SK-N-SH treated with all-trans-retinoic acid at 6 μM for 48 hours (cell line): ENCODE data around the gene SLC26A3.

Experiments used
- ATAC-seq: fragments of 200-7000 bp; cut with Tn5 transposase; 3 replicates; pipeline ENCODE4 v1.9.1; 2020; ENCODE audit warnings: mild to moderate bottlenecking, moderate library complexity
- ARNTL ChIP-seq: fragments of 450-650 bp; formaldehyde crosslinking; IDR thresholded peaks from 2 replicates; pipeline ENCODE4 v1.5.0; 2020; ENCODE audit warnings: low read depth, mild to moderate bottlenecking, moderate library complexity, borderline replicate concordance
- BACH2 ChIP-seq: fragments of 250-450 bp; sonication (Bioruptor Pico); IDR thresholded peaks from 2 replicates; pipeline ENCODE4 v1.9.0; 2021; ENCODE audit warnings: mild to moderate bottlenecking, borderline replicate concordance
- CSDC2 ChIP-seq: fragments of 250-450 bp; sonication (Bioruptor Pico); IDR thresholded peaks from 2 replicates; pipeline ENCODE4 v1.5.0; 2020; ENCODE audit warnings: mild to moderate bottlenecking, moderate library complexity
- ESRRG ChIP-seq: fragments of 250-450 bp; sonication (Bioruptor Pico); IDR thresholded peaks from 2 replicates; pipeline ENCODE4 v1.6.1; 2021; ENCODE audit warnings: mild to moderate bottlenecking
- GLIS3 ChIP-seq: fragments of 250-450 bp; sonication (Bioruptor Pico); IDR thresholded peaks from 2 replicates; pipeline ENCODE4 v1.5.0; 2020; ENCODE audit warnings: mild to moderate bottlenecking, moderate library complexity
- OSR1 ChIP-seq: fragments of 250-450 bp; sonication (Bioruptor Pico); IDR thresholded peaks from 2 replicates; pipeline ENCODE4 v1.8.0; 2022; ENCODE audit warnings: moderate library complexity, mild to moderate bottlenecking, inconsistent platforms
- PPARA ChIP-seq: fragments of 250-450 bp; sonication (Bioruptor Pico); IDR thresholded peaks from 2 replicates; pipeline ENCODE4 v1.5.0; 2020; ENCODE audit warnings: mild to moderate bottlenecking, borderline replicate concordance
- SNAI2 ChIP-seq: fragments of 250-450 bp; sonication (Bioruptor Pico); IDR thresholded peaks from 2 replicates; pipeline ENCODE4 v1.5.0; 2020; ENCODE audit warnings: mild to moderate bottlenecking, moderate library complexity
- TCF4 ChIP-seq: fragments of 250-450 bp; sonication (Bioruptor Pico); IDR thresholded peaks from 2 replicates; pipeline ENCODE4 v1.8.0; 2021; ENCODE audit warnings: mild to moderate bottlenecking, moderate library complexity, borderline replicate concordance
- TOX ChIP-seq: fragments of 250-450 bp; sonication (Bioruptor Pico); IDR thresholded peaks from 2 replicates; pipeline ENCODE4 v1.8.0; 2021; ENCODE audit warnings: mild to moderate bottlenecking, moderate library complexity, borderline replicate concordance
- ZC3H10 ChIP-seq: fragments of 250-450 bp; sonication (Bioruptor Pico); IDR thresholded peaks from 2 replicates; pipeline ENCODE4 v1.5.1; 2021; ENCODE audit warnings: mild to moderate bottlenecking, moderate library complexity
- ZFP30 ChIP-seq: fragments of 450-650 bp; formaldehyde crosslinking; IDR thresholded peaks from 2 replicates; pipeline ENCODE4 v1.5.0; 2022; ENCODE audit warnings: mild to moderate bottlenecking, moderate library complexity
- ZNF565 ChIP-seq: fragments of 450-650 bp; formaldehyde crosslinking; conservative IDR thresholded peaks from 2 replicates; pipeline ENCODE4 v1.5.0; 2020; ENCODE audit warnings: low read depth, mild to moderate bottlenecking, moderate library complexity
- ZNF70 ChIP-seq: fragments of 450-650 bp; formaldehyde crosslinking; IDR thresholded peaks from 2 replicates; pipeline ENCODE4 v1.5.0; 2020; ENCODE audit warnings: mild to moderate bottlenecking, moderate library complexity
- ZNF8 ChIP-seq: fragments of 450-650 bp; formaldehyde crosslinking; IDR thresholded peaks from 2 replicates; pipeline ENCODE4 v1.5.0; 2020; ENCODE audit warnings: mild to moderate bottlenecking, moderate library complexity
- TF ChIP-seq, protein P1 (sequence below): fragments of 250-450 bp; sonication (Bioruptor Pico); IDR thresholded peaks from 2 replicates; pipeline ENCODE4 v1.8.0; 2021; ENCODE audit warnings: low read depth, mild to moderate bottlenecking, moderate library complexity, borderline replicate concordance
- TF ChIP-seq, protein P2 (sequence below): fragments of 250-450 bp; sonication (Bioruptor Pico); IDR thresholded peaks from 2 replicates; pipeline ENCODE4 v1.5.1; 2020; ENCODE audit warnings: low read depth, mild to moderate bottlenecking, moderate library complexity
- TF ChIP-seq, protein P3 (sequence below): fragments of 250-450 bp; sonication (Bioruptor Pico); IDR thresholded peaks from 2 replicates; pipeline ENCODE4 v1.8.0; 2020; ENCODE audit warnings: mild to moderate bottlenecking, moderate library complexity, borderline replicate concordance
- TF ChIP-seq, protein P4 (sequence below): fragments of 250-450 bp; sonication (Bioruptor Pico); IDR thresholded peaks from 2 replicates; pipeline ENCODE4 v1.5.0; 2020; ENCODE audit warnings: mild to moderate bottlenecking, moderate library complexity
- TF ChIP-seq, protein P5 (sequence below): fragments of 250-450 bp; sonication (Bioruptor Pico); IDR thresholded peaks from 2 replicates; pipeline ENCODE4 v1.5.1; 2021; ENCODE audit warnings: mild to moderate bottlenecking, moderate library complexity

SLC26A3 gene

DNA sequence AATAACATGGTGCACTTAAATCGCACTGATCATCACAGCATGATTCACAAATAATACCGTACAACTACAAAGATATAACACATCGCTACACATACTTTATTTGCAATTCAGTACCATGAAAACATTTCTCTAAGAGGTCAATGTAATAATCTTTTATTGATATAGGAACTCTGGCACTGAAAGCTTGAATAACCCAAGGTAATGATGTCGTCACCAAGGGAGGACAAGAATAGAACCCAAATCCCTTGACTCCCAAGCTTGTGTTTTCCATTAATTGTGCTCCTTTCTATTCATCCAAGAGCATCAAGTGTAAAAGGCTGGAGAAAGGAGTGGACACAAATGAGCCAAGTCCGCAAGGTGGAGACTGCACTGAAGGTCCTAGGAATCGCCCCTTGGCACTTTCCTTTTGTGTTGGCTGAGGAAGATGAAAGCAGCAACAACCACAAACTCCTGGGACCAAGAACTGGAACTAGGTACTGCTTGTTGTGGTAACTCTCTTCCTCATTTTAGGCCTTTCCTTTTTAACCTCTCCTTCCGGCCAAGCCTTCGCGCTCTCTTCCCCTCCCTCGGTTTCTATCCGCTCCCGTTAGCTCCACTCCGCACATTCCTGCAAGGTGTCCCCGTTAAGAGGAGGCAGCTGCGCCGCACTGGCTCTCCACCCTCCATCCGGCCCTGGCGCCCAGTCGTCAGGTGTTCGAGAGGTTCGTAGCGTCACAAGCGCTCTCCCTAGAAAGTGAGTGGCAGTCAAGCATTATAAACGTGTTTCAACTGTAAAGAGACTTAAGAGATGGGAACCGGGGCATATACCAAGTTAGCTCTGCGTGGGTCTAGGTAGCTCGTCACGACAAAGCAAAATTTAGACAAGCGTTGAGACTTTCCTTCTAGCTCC lies 60.1 kb downstream of the SLC26A3 start:
- TF ChIP-seq ZNF8 (no peak), SNAI2 (CRISPR knock-in tag) (0 out of 2 replicates have a peak, but pooled peaks have one; percentile 19), OSR1 (CRISPR knock-in tag) (no peak), ZNF565 (CRISPR knock-in tag) (no peak)
- ATAC-seq = peak; percentile 32

DNA sequence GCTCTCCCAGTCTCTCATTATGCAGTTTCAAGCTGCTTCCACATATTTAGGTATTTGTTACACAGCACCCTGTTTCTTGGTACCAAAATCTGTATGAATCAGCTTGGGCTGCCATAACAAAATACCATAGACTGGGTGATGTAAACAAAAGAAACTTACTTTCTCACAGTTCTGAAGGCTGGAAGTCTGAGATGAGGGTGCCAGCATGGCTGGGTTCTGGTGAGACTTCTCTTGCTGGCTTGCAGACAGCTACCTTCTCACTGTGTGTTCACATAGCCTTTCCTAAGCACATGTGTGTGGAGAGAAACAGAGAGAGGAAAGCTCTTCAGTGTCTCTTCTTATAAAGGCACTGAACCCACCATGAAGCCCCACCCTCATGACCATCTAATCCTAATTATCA lies 74.7 kb downstream of the SLC26A3 start:
- TF ChIP-seq, protein P1, sequence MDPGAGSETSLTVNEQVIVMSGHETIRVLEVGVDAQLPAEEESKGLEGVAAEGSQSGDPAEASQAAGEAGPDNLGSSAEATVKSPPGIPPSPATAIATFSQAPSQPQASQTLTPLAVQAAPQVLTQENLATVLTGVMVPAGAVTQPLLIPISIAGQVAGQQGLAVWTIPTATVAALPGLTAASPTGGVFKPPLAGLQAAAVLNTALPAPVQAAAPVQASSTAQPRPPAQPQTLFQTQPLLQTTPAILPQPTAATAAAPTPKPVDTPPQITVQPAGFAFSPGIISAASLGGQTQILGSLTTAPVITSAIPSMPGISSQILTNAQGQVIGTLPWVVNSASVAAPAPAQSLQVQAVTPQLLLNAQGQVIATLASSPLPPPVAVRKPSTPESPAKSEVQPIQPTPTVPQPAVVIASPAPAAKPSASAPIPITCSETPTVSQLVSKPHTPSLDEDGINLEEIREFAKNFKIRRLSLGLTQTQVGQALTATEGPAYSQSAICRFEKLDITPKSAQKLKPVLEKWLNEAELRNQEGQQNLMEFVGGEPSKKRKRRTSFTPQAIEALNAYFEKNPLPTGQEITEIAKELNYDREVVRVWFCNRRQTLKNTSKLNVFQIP (CRISPR knock-in tag) = no peak
- no peak for TF ChIP-seq ZNF70 (CRISPR knock-in tag)
- TF ChIP-seq ZFP30 (CRISPR knock-in tag) = no peak
- no peak for TF ChIP-seq ARNTL (CRISPR knock-in tag)
- no peak for TF ChIP-seq ZNF565 (CRISPR knock-in tag)
- no peak for TF ChIP-seq ESRRG (CRISPR knock-in tag)
- TF ChIP-seq, protein P2, sequence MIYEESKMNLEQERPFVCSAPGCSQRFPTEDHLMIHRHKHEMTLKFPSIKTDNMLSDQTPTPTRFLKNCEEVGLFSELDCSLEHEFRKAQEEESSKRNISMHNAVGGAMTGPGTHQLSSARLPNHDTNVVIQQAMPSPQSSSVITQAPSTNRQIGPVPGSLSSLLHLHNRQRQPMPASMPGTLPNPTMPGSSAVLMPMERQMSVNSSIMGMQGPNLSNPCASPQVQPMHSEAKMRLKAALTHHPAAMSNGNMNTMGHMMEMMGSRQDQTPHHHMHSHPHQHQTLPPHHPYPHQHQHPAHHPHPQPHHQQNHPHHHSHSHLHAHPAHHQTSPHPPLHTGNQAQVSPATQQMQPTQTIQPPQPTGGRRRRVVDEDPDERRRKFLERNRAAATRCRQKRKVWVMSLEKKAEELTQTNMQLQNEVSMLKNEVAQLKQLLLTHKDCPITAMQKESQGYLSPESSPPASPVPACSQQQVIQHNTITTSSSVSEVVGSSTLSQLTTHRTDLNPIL = no peak
- TF ChIP-seq TOX (CRISPR knock-in tag) = no peak
- no peak for TF ChIP-seq CSDC2 (CRISPR knock-in tag)
- TF ChIP-seq, protein P3, sequence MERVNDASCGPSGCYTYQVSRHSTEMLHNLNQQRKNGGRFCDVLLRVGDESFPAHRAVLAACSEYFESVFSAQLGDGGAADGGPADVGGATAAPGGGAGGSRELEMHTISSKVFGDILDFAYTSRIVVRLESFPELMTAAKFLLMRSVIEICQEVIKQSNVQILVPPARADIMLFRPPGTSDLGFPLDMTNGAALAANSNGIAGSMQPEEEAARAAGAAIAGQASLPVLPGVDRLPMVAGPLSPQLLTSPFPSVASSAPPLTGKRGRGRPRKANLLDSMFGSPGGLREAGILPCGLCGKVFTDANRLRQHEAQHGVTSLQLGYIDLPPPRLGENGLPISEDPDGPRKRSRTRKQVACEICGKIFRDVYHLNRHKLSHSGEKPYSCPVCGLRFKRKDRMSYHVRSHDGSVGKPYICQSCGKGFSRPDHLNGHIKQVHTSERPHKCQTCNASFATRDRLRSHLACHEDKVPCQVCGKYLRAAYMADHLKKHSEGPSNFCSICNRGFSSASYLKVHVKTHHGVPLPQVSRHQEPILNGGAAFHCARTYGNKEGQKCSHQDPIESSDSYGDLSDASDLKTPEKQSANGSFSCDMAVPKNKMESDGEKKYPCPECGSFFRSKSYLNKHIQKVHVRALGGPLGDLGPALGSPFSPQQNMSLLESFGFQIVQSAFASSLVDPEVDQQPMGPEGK (CRISPR knock-in tag) = no peak
- TF ChIP-seq OSR1 (CRISPR knock-in tag) = no peak
- no peak for TF ChIP-seq TCF4 (CRISPR knock-in tag)
- TF ChIP-seq, protein P4, sequence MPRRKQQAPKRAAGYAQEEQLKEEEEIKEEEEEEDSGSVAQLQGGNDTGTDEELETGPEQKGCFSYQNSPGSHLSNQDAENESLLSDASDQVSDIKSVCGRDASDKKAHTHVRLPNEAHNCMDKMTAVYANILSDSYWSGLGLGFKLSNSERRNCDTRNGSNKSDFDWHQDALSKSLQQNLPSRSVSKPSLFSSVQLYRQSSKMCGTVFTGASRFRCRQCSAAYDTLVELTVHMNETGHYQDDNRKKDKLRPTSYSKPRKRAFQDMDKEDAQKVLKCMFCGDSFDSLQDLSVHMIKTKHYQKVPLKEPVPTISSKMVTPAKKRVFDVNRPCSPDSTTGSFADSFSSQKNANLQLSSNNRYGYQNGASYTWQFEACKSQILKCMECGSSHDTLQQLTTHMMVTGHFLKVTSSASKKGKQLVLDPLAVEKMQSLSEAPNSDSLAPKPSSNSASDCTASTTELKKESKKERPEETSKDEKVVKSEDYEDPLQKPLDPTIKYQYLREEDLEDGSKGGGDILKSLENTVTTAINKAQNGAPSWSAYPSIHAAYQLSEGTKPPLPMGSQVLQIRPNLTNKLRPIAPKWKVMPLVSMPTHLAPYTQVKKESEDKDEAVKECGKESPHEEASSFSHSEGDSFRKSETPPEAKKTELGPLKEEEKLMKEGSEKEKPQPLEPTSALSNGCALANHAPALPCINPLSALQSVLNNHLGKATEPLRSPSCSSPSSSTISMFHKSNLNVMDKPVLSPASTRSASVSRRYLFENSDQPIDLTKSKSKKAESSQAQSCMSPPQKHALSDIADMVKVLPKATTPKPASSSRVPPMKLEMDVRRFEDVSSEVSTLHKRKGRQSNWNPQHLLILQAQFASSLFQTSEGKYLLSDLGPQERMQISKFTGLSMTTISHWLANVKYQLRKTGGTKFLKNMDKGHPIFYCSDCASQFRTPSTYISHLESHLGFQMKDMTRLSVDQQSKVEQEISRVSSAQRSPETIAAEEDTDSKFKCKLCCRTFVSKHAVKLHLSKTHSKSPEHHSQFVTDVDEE = no peak
- TF ChIP-seq GLIS3 (CRISPR knock-in tag) = no peak
- no peak for TF ChIP-seq ZNF8
- TF ChIP-seq, protein P5, sequence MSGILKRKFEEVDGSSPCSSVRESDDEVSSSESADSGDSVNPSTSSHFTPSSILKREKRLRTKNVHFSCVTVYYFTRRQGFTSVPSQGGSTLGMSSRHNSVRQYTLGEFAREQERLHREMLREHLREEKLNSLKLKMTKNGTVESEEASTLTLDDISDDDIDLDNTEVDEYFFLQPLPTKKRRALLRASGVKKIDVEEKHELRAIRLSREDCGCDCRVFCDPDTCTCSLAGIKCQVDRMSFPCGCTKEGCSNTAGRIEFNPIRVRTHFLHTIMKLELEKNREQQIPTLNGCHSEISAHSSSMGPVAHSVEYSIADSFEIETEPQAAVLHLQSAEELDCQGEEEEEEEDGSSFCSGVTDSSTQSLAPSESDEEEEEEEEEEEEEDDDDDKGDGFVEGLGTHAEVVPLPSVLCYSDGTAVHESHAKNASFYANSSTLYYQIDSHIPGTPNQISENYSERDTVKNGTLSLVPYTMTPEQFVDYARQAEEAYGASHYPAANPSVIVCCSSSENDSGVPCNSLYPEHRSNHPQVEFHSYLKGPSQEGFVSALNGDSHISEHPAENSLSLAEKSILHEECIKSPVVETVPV (CRISPR knock-in tag) = no peak
- no peak for TF ChIP-seq ZC3H10 (CRISPR knock-in tag)
- no peak for TF ChIP-seq PPARA (CRISPR knock-in tag)
- no peak for TF ChIP-seq BACH2 (CRISPR knock-in tag)
- no peak for ATAC-seq
